ENCODE results near the gene UBE2E2.

Gene UBE2E2

DNA sequence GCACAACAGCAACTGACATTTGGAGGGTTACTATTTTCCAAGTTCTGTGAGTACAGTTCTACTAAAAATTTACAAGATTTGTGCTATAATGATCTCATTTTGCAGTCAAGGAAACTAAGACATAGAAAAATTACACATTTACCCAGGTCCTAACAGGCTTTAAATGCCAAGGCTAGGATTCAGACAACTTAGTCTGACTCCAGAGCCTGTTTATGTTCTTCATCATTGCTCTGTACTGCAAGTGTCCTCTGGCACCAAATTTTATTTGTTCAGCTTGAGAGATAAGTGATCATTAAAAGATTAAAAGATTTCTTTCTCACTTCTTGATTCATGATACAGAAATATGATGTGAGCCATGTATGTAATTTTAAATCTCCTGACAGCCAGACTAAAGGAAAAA lies 290.8 kb downstream of the UBE2E2 start:
- TF ChIP-seq TAF1 (IDR thresholded peaks at IDR 0.05; ENCODE audit: borderline replicate concordance, insufficient read depth, low read length) (no peak), POLR2AphosphoS5 (IDR thresholded peaks at IDR 0.05; ENCODE audit: low read depth, low read length) (no peak), SIN3A (IDR thresholded peaks at IDR 0.05; ENCODE audit: borderline replicate concordance, insufficient read depth, low read length) (no peak), FOXP2 (optimal IDR thresholded peaks at IDR 0.05; ENCODE audit: borderline replicate concordance, extremely low read depth, extremely low read length, insufficient read depth) (no peak)
- TF ChIP-seq, protein P1, sequence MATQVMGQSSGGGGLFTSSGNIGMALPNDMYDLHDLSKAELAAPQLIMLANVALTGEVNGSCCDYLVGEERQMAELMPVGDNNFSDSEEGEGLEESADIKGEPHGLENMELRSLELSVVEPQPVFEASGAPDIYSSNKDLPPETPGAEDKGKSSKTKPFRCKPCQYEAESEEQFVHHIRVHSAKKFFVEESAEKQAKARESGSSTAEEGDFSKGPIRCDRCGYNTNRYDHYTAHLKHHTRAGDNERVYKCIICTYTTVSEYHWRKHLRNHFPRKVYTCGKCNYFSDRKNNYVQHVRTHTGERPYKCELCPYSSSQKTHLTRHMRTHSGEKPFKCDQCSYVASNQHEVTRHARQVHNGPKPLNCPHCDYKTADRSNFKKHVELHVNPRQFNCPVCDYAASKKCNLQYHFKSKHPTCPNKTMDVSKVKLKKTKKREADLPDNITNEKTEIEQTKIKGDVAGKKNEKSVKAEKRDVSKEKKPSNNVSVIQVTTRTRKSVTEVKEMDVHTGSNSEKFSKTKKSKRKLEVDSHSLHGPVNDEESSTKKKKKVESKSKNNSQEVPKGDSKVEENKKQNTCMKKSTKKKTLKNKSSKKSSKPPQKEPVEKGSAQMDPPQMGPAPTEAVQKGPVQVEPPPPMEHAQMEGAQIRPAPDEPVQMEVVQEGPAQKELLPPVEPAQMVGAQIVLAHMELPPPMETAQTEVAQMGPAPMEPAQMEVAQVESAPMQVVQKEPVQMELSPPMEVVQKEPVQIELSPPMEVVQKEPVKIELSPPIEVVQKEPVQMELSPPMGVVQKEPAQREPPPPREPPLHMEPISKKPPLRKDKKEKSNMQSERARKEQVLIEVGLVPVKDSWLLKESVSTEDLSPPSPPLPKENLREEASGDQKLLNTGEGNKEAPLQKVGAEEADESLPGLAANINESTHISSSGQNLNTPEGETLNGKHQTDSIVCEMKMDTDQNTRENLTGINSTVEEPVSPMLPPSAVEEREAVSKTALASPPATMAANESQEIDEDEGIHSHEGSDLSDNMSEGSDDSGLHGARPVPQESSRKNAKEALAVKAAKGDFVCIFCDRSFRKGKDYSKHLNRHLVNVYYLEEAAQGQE (IDR thresholded peaks at IDR 0.05; ENCODE audit: insufficient read depth in 1 of 2, low read depth in 2 of 2, low read length in 2 of 2): no peak

- TF ChIP-seq SIN3A (IDR thresholded peaks at IDR 0.05; ENCODE audit: borderline replicate concordance, insufficient read depth, low read length) (no peak), FOXP2 (optimal IDR thresholded peaks at IDR 0.05; ENCODE audit: borderline replicate concordance, extremely low read depth, extremely low read length, insufficient read depth) (no peak)
- TF ChIP-seq, protein P1 (IDR thresholded peaks at IDR 0.05; ENCODE audit: insufficient read depth in 1 of 2, low read depth in 2 of 2, low read length in 2 of 2): no peak
Observed at GRCh38 chr3:23494967-23495366, 291.8 kb downstream of the UBE2E2 start.

GRCh38 chr3:23495507-23495906 lies 292.4 kb downstream of the UBE2E2 start:
- TF ChIP-seq TAF1 (IDR thresholded peaks at IDR 0.05; ENCODE audit: borderline replicate concordance, insufficient read depth, low read length): no peak
- TF ChIP-seq POLR2AphosphoS5 (IDR thresholded peaks at IDR 0.05; ENCODE audit: low read depth, low read length): no peak
- TF ChIP-seq SIN3A (IDR thresholded peaks at IDR 0.05; ENCODE audit: borderline replicate concordance, insufficient read depth, low read length): no peak

DNA sequence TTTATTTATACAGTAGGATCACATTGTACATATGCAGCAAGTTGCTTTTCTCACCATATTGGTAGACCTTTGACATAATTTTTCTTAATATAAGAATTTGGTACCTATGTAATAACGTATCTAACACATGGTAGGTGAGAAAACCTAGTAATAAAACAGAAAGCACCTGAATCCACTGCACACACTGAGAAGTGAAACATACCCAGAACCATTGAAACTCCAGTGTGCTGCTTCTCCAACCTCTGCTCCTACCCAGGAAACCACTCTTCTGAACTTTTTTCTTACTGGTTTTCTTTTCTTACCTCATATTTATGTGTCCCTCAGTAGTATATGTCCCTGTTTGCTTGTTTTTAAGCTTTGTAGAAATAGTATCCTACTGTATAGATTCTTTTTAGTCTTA lies 293.0 kb downstream of the UBE2E2 start:
- TF ChIP-seq, protein P1 (IDR thresholded peaks at IDR 0.05; ENCODE audit: insufficient read depth in 1 of 2, low read depth in 2 of 2, low read length in 2 of 2): no peak
- TF ChIP-seq SIN3A (IDR thresholded peaks at IDR 0.05; ENCODE audit: borderline replicate concordance, insufficient read depth, low read length): no peak
- no peak for TF ChIP-seq POLR2AphosphoS5 (IDR thresholded peaks at IDR 0.05; ENCODE audit: low read depth, low read length)
- TF ChIP-seq TAF1 (IDR thresholded peaks at IDR 0.05; ENCODE audit: borderline replicate concordance, insufficient read depth, low read length): no peak
- no peak for TF ChIP-seq FOXP2 (optimal IDR thresholded peaks at IDR 0.05; ENCODE audit: borderline replicate concordance, extremely low read depth, extremely low read length, insufficient read depth)

- TF ChIP-seq FOXP2 (optimal IDR thresholded peaks at IDR 0.05; ENCODE audit: borderline replicate concordance, extremely low read depth, extremely low read length, insufficient read depth) (no peak), TAF1 (IDR thresholded peaks at IDR 0.05; ENCODE audit: borderline replicate concordance, insufficient read depth, low read length) (no peak), SIN3A (IDR thresholded peaks at IDR 0.05; ENCODE audit: borderline replicate concordance, insufficient read depth, low read length) (no peak), POLR2AphosphoS5 (IDR thresholded peaks at IDR 0.05; ENCODE audit: low read depth, low read length) (no peak)
- TF ChIP-seq, protein P1 (IDR thresholded peaks at IDR 0.05; ENCODE audit: insufficient read depth in 1 of 2, low read depth in 2 of 2, low read length in 2 of 2): no peak
Observed at GRCh38 chr3:23497156-23497555, 294.0 kb downstream of the UBE2E2 start.
